Endodermal cell (in vitro differentiated cells): ENCODE measurements around the gene MYO19. TPM values are rescaled to one million over a fixed set of nuclear protein-coding genes. Genes with fewer than 3 reads are reported as not detected.

ENCODE experiments used
- DNase-seq: peaks from one replicate; pipeline ENCODE4 v3.0.0-alpha.2; 2017
- H3K27ac ChIP-seq: 2 replicates; pipeline ENCODE4 v1.5.1; 2013; ENCODE audit warnings: mild to moderate bottlenecking, low read depth, low read length, moderate library complexity
- H3K27me3 ChIP-seq: 2 replicates; pipeline ENCODE4 v1.6.1; 2013; ENCODE audit warnings: mild to moderate bottlenecking, low read length, moderate library complexity; ENCODE audit not compliant: insufficient read depth, control insufficient read depth, poor library complexity, severe bottlenecking
- H3K36me3 ChIP-seq: 2 replicates; pipeline ENCODE4 v1.7.0; 2013; ENCODE audit warnings: mild to moderate bottlenecking, low read length, moderate library complexity; ENCODE audit not compliant: control insufficient read depth, insufficient read depth
- H3K4me1 ChIP-seq: one replicate; pipeline ENCODE4 v1.7.0; 2013; ENCODE audit warnings: low read length; ENCODE audit not compliant: control insufficient read depth, insufficient read depth
- H3K4me3 ChIP-seq: 2 replicates; pipeline ENCODE4 v1.5.1; 2013; ENCODE audit warnings: mild to moderate bottlenecking, low read length, moderate library complexity
- H3K9ac ChIP-seq: 2 replicates; pipeline ENCODE4 v1.6.1; 2013; ENCODE audit warnings: mild to moderate bottlenecking, low read length, moderate library complexity; ENCODE audit not compliant: poor library complexity, severe bottlenecking; ENCODE audit errors: extremely low read depth
- H3K9me3 ChIP-seq: 2 replicates; pipeline ENCODE4 v1.6.1; 2013; ENCODE audit warnings: mild to moderate bottlenecking, low read length, moderate library complexity; ENCODE audit not compliant: control insufficient read depth
- H3K27ac Mint-ChIP-seq: 2 replicates; pipeline ENCODE4 v1.8.0; 2020; ENCODE audit warnings: mixed read lengths
- H3K27me3 Mint-ChIP-seq: 2 replicates; pipeline ENCODE4 v1.8.0; 2021; ENCODE audit warnings: mild to moderate bottlenecking, mixed read lengths; ENCODE audit not compliant: insufficient read depth
- H3K36me3 Mint-ChIP-seq: 2 replicates; pipeline ENCODE4 v1.8.0; 2020; ENCODE audit warnings: low read depth, mixed read lengths
- H3K4me1 Mint-ChIP-seq: 2 replicates; pipeline ENCODE4 v1.8.0; 2020; ENCODE audit warnings: mixed read lengths
- H3K4me3 Mint-ChIP-seq: 2 replicates; pipeline ENCODE4 v1.8.0; 2020; ENCODE audit warnings: mild to moderate bottlenecking, moderate library complexity, mixed read lengths
- H3K9me3 Mint-ChIP-seq: 2 replicates; pipeline ENCODE4 v1.8.0; 2020; ENCODE audit warnings: mild to moderate bottlenecking, mixed read lengths
- CTCF ChIP-seq: fragments of 200-600 bp; sonication (generic); conservative IDR thresholded peaks from 2 replicates; pipeline ENCODE4 v1.5.0; 2021; ENCODE audit warnings: antibody characterized with exemption, mild to moderate bottlenecking
- WGBS, 2 experiments: methylation state at CpG; one replicate each; pipeline versions ENCODE4 v1.1.5 to v1.1.7; 2013; ENCODE audit warnings: missing lambda C conversion rate in 2 of 2, mixed read lengths in 1 of 2; ENCODE audit not compliant: insufficient coverage in 1 of 2, insufficient read length in 1 of 2; 5-methylcytosine and 5-hydroxymethylcytosine counted together
- total RNA-seq, 2 donors: library from RNA; stranded (reverse); fragmentation: NEBNext Ultra II Directional in 1 of 2; extraction: Animal tissue kit (Norgen Biotek cat#: 25700) in 1 of 2; gene quantifications; 2 replicates in 1 of 2; 3 replicates in 1 of 2; pipeline ENCODE4 v1.2.1, GENCODE V29; 2021

The MYO19 gene
- total RNA-seq, 2 donors from 2014 or later, result 133 to 154 TPM

DNA sequence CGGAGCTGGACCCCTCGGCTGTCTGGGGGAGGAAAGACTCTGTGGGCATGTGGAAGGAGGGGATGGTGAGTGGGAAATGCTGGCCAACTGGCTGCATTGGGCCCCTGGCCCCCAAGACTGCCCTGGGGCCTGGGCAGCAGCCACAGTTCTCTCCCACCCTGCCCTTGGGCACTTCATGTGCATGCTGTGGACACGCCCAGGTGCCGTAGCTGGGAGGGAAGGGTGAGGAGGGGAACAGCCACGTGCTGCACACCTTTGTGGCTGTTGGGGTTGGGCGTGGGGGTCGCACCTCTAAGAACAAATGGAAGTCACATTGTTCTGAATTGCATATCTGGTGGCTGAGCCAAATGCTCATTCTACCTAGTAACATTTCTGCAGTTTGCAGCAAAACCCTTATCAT, 60.1 kb downstream of the MYO19 start:
- Histone ChIP-seq H3K9me3 (no peaks in the 10 kb centered on the region), H3K4me3 (no peak overlapping the region), H3K36me3 (no peaks in the 10 kb centered on the region), H3K27me3 (peaks cover 1% of the 10 kb centered on the region), H3K27ac (no peak overlapping the region), H3K4me1 (peaks cover 7% of the 10 kb centered on the region), H3K9ac (no peak overlapping the region)
- H3K27ac Mint-ChIP-seq, result no peak overlapping the region
- H3K9me3 Mint-ChIP-seq, result no peaks in the 10 kb centered on the region
- H3K27me3 Mint-ChIP-seq, result peaks cover 19% of the 10 kb centered on the region
- H3K4me3 Mint-ChIP-seq, result no peak overlapping the region
- no peak for TF ChIP-seq CTCF
- WGBS, 2 experiments, result 70 to 93% methylated on average over 2 to 7 of the region's 7 CpGs
- no peaks in the 10 kb centered on the region for H3K36me3 Mint-ChIP-seq
- DNase-seq, result peak; percentile 38
- H3K4me1 Mint-ChIP-seq, result peaks cover 28% of the 10 kb centered on the region

DNA sequence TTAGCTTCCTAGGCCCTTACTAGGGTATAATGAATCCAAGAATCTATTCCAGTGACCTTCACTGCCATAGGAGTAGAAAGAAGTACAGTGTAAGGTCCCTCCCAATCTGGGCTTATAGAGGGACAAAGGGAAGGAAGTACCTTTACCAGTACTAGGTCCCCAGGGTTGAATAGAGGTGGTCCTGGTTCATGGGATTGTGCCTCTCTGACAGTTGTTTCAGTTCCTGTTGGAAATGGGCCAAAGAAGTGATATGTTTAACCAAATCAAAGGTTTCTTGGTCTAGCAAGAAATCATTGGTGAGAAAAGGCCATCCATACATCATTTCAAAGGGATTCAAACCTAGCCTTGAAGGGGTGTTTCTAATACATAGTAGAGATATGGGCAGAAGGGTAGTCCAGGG, 64.2 kb downstream of the MYO19 start:
- no peak overlapping the region for H3K4me3 Mint-ChIP-seq
- peaks cover 23% of the 10 kb centered on the region for H3K4me1 Mint-ChIP-seq
- no peak overlapping the region for H3K27ac ChIP-seq
- no peaks in the 10 kb centered on the region for H3K9me3 ChIP-seq
- peaks cover 30% of the 10 kb centered on the region for H3K27me3 ChIP-seq
- no peak overlapping the region for H3K9ac ChIP-seq
- H3K9me3 Mint-ChIP-seq, result no peaks in the 10 kb centered on the region
- H3K36me3 Mint-ChIP-seq, result no peaks in the 10 kb centered on the region
- peaks cover 42% of the 10 kb centered on the region for H3K27me3 Mint-ChIP-seq
- no peak overlapping the region for H3K4me3 ChIP-seq
- DNase-seq, result no peak
- no peaks in the 10 kb centered on the region for H3K36me3 ChIP-seq
- peaks cover 7% of the 10 kb centered on the region for H3K4me1 ChIP-seq
- H3K27ac Mint-ChIP-seq, result no peak overlapping the region
- no peak for TF ChIP-seq CTCF

- no peaks in the 10 kb centered on the region for H3K36me3 Mint-ChIP-seq
- no peak overlapping the region for H3K4me3 Mint-ChIP-seq
- H3K9me3 Mint-ChIP-seq, result no peaks in the 10 kb centered on the region
- no peak overlapping the region for H3K27ac Mint-ChIP-seq
- peaks cover 23% of the 10 kb centered on the region for H3K4me1 Mint-ChIP-seq
- H3K27me3 Mint-ChIP-seq, result peaks cover 49% of the 10 kb centered on the region
- Histone ChIP-seq H3K4me1 (peaks cover 7% of the 10 kb centered on the region), H3K9ac (no peak overlapping the region), H3K9me3 (no peaks in the 10 kb centered on the region), H3K27me3 (peaks cover 36% of the 10 kb centered on the region), H3K27ac (no peak overlapping the region), H3K4me3 (no peak overlapping the region), H3K36me3 (no peaks in the 10 kb centered on the region)
- no peak for DNase-seq
- WGBS, 2 experiments, result 63 to 83% methylated on average over 3 to 7 of the region's 7 CpGs
- TF ChIP-seq CTCF, result no peak
Observed at GRCh38 chr17:36469733-36470132, 64.9 kb downstream of the MYO19 start.
